ENCODE data around the gene C20orf202. TPM values are rescaled to one million over a fixed set of nuclear protein-coding genes. Genes with fewer than 3 reads are reported as not detected.
A peak's percentile ranks its signal among the peaks of the same experiment; 100 is the strongest.

Gene C20orf202
- polyA plus RNA-seq, 1 of the 3 experiments (the other 2 are of a cell fraction), result not detected

- no peaks in the 10 kb centered on the region for H3K79me2 ChIP-seq (ENCODE audit: insufficient read depth)
- no peaks in the 10 kb centered on the region for H3F3A ChIP-seq (replicated peaks; ENCODE audit: insufficient read depth)
- ChIA-PET POLR2A (no interaction called here), CTCF (interaction anchor here (1.4 to 3.6 kb wide), 3 partner anchors 13 to 63 kb away, joined by 3 to 20 read pairs (median 4); partner anchors contain the start of gene TMEM74B)
- no peak overlapping the region for H3K27ac ChIP-seq (ENCODE audit: low read depth in 2 of 2, low read length in 1 of 2)
- H3K27me3 ChIP-seq (ENCODE audit: insufficient read depth), result no peaks in the 10 kb centered on the region
- DNase-seq, result no peak
- H3K4me1 ChIP-seq (ENCODE audit: control insufficient read depth in 1 of 2, insufficient read depth in 2 of 2, low read depth in 1 of 2, low read length in 1 of 2), result no peaks in the 10 kb centered on the region; a peak in 1 of 4 replicates
- no peak overlapping the region for H3K4me3 ChIP-seq (ENCODE audit: low read depth in 2 of 2, low read length in 1 of 2)
- no peak for TF ChIP-seq GATA2 (CRISPR knock-in tag; IDR thresholded peaks at IDR 0.05)
- TF ChIP-seq REST (IDR thresholded peaks at IDR 0.05; ENCODE audit: low read depth, low read length), result peak; percentile 96
- no peaks in the 10 kb centered on the region for H3K9me3 ChIP-seq
- 93% methylated on average over 4 of the region's 4 CpGs for WGBS (ENCODE audit: low lambda C conversion rate)
- peaks cover 26 to 55% of the 10 kb centered on the region in 2 experiments for H3K36me3 ChIP-seq (replicated peaks in 1 of 2; ENCODE audit: control insufficient read depth in 1 of 2, insufficient read depth in 2 of 2, low read length in 1 of 2)
- no peak overlapping the region for H3K9ac ChIP-seq
- H2AFZ ChIP-seq (ENCODE audit: low read depth), result no peak overlapping the region
- no peaks in the 10 kb centered on the region for H3K9me2 ChIP-seq
- H3K4me2 ChIP-seq, result no peak overlapping the region
- H4K20me1 ChIP-seq (ENCODE audit: insufficient read depth), result no peaks in the 10 kb centered on the region; the same call in 1 of the 2 replicates
Measured at GRCh38 chr20:1171461-1172093, 31.7 kb upstream of the C20orf202 start.

GRCh38 chr20:1173698-1174097, 29.6 kb upstream of the C20orf202 start:
- ChIA-PET POLR2A (interaction anchor here (1.1 kb wide), 1 partner anchor 12 kb away, joined by 3 read pairs; no protein-coding TSS in a partner anchor), CTCF (interaction anchor here (0.6 kb wide), 1 partner anchor 216 kb away, joined by 3 read pairs; no protein-coding TSS in a partner anchor)
- Histone ChIP-seq H3K9me2 (no peaks in the 10 kb centered on the region), H3F3A (replicated peaks; ENCODE audit: insufficient read depth) (no peaks in the 10 kb centered on the region), H3K27me3 (ENCODE audit: insufficient read depth) (no peaks in the 10 kb centered on the region), H4K20me1 (ENCODE audit: insufficient read depth) (no peaks in the 10 kb centered on the region), H3K27ac (ENCODE audit: low read depth in 2 of 2, low read length in 1 of 2) (no peak overlapping the region), H3K9ac (no peak overlapping the region), H3K4me2 (no peak overlapping the region), H2AFZ (ENCODE audit: low read depth) (no peak overlapping the region), H3K9me3 (no peaks in the 10 kb centered on the region), H3K36me3 (replicated peaks in 1 of 2; ENCODE audit: control insufficient read depth in 1 of 2, insufficient read depth in 2 of 2, low read length in 1 of 2) (peaks cover 12 to 37% of the 10 kb centered on the region in 2 experiments), H3K4me1 (ENCODE audit: control insufficient read depth in 1 of 2, insufficient read depth in 2 of 2, low read depth in 1 of 2, low read length in 1 of 2) (no peaks in the 10 kb centered on the region; a peak in 1 of 4 replicates), H3K4me3 (ENCODE audit: low read depth in 2 of 2, low read length in 1 of 2) (no peak overlapping the region), H3K79me2 (ENCODE audit: insufficient read depth) (no peaks in the 10 kb centered on the region)
- 88% methylated on average over 4 of the region's 4 CpGs for WGBS (ENCODE audit: low lambda C conversion rate)
- DNase-seq, result no peak
- TF ChIP-seq TEAD4 (IDR thresholded peaks at IDR 0.05; ENCODE audit: borderline replicate concordance, insufficient read depth), result no peak
- no peak for TF ChIP-seq TAF1 (IDR thresholded peaks at IDR 0.05; ENCODE audit: borderline replicate concordance, low read depth, low read length)
- TF ChIP-seq TCF12 (IDR thresholded peaks at IDR 0.05), result no peak
- TF ChIP-seq FOXM1 (IDR thresholded peaks at IDR 0.05; ENCODE audit: low read depth), result no peak
- no peak for TF ChIP-seq RCOR1 (IDR thresholded peaks at IDR 0.05; ENCODE audit: low read length)
- TF ChIP-seq RXRA (IDR thresholded peaks at IDR 0.05; ENCODE audit: borderline replicate concordance, low read depth), result no peak
- TF ChIP-seq CTCF (IDR thresholded peaks at IDR 0.05), result no peak
- TF ChIP-seq SMC3 (IDR thresholded peaks at IDR 0.05; ENCODE audit: low read depth, low read length), result no peak
- no peak for TF ChIP-seq USF2 (IDR thresholded peaks at IDR 0.05; ENCODE audit: borderline replicate concordance, low read depth, low read length)
- TF ChIP-seq USF1 (IDR thresholded peaks at IDR 0.05; ENCODE audit: borderline replicate concordance, low read depth), result no peak
- no peak for TF ChIP-seq POLR2AphosphoS5 (IDR thresholded peaks at IDR 0.05; ENCODE audit: low read depth, low read length)
- no peak for TF ChIP-seq NRF1 (IDR thresholded peaks at IDR 0.05; ENCODE audit: low read depth, low read length)
- TF ChIP-seq MXI1 (IDR thresholded peaks at IDR 0.05; ENCODE audit: low read depth, low read length), result no peak
- TF ChIP-seq SIN3A (IDR thresholded peaks at IDR 0.05; ENCODE audit: borderline replicate concordance, low read depth, low read length), result no peak

All from SK-N-SH (cell line).